GM23338 (cell line): ENCODE data around the gene INTS13.

Experiments
- EZH2 ChIP-seq: fragments of 200-600 bp; sonication (generic); IDR thresholded peaks from one replicate; pipeline ENCODE4 v1.8.0; 2017; ENCODE audit warnings: antibody characterized with exemption, mild to moderate bottlenecking, low read depth; ENCODE audit not compliant: unreplicated experiment
- JUNB ChIP-seq: IDR thresholded peaks from one replicate; pipeline ENCODE4 v1.6.1; 2016; ENCODE audit warnings: antibody characterized with exemption; ENCODE audit not compliant: unreplicated experiment
- NANOG ChIP-seq: IDR thresholded peaks from 2 replicates; pipeline ENCODE4 v1.6.1; 2016; ENCODE audit warnings: antibody characterized with exemption, borderline replicate concordance
- POLR2AphosphoS5 ChIP-seq: IDR thresholded peaks from 2 replicates; pipeline ENCODE4 v1.6.1; 2016; ENCODE audit warnings: antibody characterized with exemption, low read depth
- ZNF331 ChIP-seq: fragments of 250-450 bp; sonication (Bioruptor Pico); IDR thresholded peaks from 2 replicates; pipeline ENCODE4 v1.5.0; 2020; ENCODE audit warnings: low read depth, mild to moderate bottlenecking, moderate library complexity
- TF ChIP-seq, protein P1 (sequence below), 2 experiments: fragments of 200-600 bp in 1 of 2; sonication (generic) in 1 of 2; conservative IDR thresholded peaks; 2 replicates each; pipeline versions ENCODE4 v1.5.1 to v1.6.1; 2016 to 2017; ENCODE audit warnings: antibody characterized with exemption in 2 of 2, low read depth in 2 of 2, mild to moderate bottlenecking in 2 of 2, moderate library complexity in 1 of 2
- TF ChIP-seq, protein P2 (sequence below): IDR thresholded peaks from 2 replicates; pipeline ENCODE4 v1.6.1; 2016; ENCODE audit warnings: antibody characterized with exemption
- TF ChIP-seq, protein P3 (sequence below): IDR thresholded peaks from one replicate; pipeline ENCODE4 v1.6.1; 2018; ENCODE audit warnings: antibody characterized with exemption; ENCODE audit not compliant: unreplicated experiment

DNA sequence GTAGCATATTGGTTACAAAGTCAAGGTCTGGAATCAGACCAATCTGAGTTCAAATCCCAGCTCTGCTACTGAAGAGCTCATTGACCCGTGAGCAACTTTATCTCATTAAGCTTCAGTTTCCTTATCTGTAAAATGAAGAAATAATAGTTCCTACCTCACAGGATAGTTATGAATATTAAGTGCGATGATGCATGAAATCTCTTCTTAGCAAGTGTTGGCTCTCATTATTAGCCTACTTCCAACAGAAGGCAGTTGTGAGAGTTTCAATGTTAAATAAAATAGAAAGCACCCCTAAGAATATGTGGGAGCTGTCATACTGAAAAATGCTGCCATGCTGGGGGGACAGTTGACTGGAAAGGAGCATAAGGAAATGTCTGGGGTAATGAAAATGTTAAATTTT, 65.8 kb downstream of the INTS13 start:
- TF ChIP-seq, protein P1, sequence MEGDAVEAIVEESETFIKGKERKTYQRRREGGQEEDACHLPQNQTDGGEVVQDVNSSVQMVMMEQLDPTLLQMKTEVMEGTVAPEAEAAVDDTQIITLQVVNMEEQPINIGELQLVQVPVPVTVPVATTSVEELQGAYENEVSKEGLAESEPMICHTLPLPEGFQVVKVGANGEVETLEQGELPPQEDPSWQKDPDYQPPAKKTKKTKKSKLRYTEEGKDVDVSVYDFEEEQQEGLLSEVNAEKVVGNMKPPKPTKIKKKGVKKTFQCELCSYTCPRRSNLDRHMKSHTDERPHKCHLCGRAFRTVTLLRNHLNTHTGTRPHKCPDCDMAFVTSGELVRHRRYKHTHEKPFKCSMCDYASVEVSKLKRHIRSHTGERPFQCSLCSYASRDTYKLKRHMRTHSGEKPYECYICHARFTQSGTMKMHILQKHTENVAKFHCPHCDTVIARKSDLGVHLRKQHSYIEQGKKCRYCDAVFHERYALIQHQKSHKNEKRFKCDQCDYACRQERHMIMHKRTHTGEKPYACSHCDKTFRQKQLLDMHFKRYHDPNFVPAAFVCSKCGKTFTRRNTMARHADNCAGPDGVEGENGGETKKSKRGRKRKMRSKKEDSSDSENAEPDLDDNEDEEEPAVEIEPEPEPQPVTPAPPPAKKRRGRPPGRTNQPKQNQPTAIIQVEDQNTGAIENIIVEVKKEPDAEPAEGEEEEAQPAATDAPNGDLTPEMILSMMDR (conservative IDR thresholded peaks at IDR 0.05; ENCODE audit: low read depth in 2 of 2): no peak
- no peak for TF ChIP-seq JUNB
- no peak for TF ChIP-seq EZH2
- TF ChIP-seq, protein P2, sequence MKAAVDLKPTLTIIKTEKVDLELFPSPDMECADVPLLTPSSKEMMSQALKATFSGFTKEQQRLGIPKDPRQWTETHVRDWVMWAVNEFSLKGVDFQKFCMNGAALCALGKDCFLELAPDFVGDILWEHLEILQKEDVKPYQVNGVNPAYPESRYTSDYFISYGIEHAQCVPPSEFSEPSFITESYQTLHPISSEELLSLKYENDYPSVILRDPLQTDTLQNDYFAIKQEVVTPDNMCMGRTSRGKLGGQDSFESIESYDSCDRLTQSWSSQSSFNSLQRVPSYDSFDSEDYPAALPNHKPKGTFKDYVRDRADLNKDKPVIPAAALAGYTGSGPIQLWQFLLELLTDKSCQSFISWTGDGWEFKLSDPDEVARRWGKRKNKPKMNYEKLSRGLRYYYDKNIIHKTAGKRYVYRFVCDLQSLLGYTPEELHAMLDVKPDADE: no peak
- TF ChIP-seq, protein P3, sequence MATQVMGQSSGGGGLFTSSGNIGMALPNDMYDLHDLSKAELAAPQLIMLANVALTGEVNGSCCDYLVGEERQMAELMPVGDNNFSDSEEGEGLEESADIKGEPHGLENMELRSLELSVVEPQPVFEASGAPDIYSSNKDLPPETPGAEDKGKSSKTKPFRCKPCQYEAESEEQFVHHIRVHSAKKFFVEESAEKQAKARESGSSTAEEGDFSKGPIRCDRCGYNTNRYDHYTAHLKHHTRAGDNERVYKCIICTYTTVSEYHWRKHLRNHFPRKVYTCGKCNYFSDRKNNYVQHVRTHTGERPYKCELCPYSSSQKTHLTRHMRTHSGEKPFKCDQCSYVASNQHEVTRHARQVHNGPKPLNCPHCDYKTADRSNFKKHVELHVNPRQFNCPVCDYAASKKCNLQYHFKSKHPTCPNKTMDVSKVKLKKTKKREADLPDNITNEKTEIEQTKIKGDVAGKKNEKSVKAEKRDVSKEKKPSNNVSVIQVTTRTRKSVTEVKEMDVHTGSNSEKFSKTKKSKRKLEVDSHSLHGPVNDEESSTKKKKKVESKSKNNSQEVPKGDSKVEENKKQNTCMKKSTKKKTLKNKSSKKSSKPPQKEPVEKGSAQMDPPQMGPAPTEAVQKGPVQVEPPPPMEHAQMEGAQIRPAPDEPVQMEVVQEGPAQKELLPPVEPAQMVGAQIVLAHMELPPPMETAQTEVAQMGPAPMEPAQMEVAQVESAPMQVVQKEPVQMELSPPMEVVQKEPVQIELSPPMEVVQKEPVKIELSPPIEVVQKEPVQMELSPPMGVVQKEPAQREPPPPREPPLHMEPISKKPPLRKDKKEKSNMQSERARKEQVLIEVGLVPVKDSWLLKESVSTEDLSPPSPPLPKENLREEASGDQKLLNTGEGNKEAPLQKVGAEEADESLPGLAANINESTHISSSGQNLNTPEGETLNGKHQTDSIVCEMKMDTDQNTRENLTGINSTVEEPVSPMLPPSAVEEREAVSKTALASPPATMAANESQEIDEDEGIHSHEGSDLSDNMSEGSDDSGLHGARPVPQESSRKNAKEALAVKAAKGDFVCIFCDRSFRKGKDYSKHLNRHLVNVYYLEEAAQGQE: no peak
- no peak for TF ChIP-seq POLR2AphosphoS5
- TF ChIP-seq ZNF331: no peak
- TF ChIP-seq NANOG: no peak
